ENCODE results near the gene TXNDC8.

Gene TXNDC8

DNA sequence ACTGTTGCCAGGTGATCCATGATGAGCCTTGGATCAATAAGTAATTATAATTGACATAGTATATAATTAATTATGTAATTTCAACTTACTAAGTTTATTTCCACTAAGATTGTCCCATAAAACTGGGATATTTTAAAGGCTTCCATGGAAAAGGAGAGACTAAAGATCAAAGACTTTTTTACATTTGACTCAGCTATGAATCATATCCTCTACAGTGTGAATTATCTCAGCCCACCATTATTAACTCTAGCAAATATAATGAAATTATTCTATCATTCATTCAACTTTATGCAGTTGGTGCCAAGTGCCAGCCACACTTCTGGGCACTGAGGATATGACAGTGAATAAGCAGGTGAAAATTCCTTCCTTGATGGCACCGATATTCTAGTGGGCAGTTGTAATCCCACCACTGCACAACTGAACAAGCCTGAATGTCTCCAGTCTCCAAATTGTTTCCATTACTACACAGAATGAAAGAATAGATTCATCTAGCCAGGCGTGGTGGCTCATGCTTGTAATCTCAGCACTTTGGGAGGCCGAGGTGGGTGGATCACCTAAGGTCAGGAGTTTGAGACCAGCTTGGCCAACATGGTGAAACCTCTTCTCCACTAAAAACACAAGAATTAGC lies 59.5 kb downstream of the TXNDC8 start:
- DNase-seq (ENCODE audit: low read depth in 3 of 3) = no peak

DNA sequence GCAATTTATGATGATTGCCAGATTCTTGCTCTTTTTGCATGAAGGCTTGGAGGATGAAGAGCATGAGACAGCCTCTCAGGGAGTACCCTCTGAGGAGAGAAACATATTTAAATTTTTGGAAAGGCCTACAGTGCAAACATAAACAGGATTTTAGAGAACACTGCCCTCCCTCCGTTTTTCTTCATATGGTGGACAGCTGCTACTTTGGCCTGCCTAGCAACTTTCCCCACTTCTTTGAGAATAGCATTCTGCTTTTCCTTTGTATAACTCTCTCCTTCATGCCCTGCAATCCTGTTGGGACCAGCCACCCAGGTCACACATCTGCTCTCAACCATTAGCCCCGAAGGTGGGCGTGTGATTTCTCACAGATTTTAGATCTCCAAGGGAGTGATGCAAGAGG lies 60.9 kb downstream of the TXNDC8 start:
- DNase-seq (ENCODE audit: low read depth in 3 of 3) = no peak

DNA sequence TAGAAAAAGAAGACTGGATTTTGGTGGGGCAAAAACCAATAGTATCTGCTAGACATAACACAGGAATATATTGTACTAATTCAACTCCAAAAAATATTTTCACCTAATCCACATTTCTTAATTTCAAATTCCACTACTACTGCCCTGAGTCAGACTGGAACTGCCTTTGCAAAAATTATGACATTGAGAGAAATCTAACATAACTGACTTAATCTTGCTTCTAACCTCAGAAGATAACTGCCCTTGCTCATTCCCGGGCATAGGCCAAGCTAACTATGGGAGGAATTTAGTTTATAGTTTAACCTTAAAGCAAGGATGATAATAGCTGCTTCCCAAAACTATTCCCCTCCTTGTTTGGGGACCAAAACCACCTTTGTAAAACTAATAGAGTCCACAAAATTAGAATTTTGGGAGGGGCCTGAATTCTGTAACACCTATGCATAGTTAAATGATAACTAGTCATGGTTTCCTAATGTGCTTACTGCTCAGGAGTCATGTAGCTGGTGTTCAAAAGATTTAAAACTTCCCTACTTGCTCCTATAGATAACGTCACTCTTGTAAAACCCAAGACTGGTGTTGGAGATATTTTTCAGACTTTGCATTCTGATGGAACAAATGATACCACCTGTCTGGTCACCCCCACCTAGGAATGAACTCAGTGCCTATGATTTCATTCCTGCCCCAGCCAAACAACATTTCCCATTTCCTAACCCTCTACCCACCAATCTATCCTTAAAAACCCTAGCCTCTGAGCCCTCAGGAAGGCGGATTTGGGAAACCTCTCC lies 67.3 kb downstream of the TXNDC8 start:
- DNase-seq (ENCODE audit: low read depth in 3 of 3) = no peak

DNA sequence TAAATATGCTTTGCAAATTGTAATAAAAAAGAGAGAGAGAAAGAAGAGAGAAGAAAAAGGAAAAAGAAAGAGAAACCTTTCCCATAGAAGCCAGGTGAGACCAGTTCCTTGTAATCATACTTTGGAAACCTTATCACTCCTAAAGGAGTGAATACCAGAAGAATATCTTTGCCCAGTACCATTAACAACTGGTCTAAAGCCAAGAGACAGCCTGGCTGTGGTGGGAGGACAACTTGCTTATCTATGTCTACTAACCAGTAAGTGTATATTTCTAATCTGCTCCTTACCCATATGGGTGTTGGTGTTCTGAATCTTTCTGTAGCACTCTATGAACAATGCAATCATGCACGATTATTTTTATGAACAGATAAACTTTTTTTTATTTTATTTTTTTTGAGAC lies 70.9 kb downstream of the TXNDC8 start:
- no peak for DNase-seq (ENCODE audit: low read depth in 3 of 3)

DNA sequence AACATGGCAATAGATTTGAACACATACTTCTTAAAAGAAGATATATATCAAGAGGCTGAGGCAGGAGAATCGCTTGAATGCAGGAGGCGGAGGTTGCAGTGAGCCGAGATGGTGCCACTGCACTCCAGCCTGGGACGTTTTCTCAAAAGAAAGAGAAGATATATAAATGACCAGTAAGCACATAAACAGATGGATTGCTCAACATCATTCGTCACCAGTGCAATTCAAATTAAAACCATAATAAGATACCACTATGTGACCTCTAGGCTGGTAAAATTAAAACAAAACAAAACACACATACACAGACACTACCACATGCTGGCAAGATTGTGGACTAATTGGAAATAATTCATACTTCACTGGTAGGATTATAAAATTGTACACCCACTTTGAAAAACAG lies 76.0 kb downstream of the TXNDC8 start:
- no peak for DNase-seq (ENCODE audit: low read depth in 3 of 3)

DNA sequence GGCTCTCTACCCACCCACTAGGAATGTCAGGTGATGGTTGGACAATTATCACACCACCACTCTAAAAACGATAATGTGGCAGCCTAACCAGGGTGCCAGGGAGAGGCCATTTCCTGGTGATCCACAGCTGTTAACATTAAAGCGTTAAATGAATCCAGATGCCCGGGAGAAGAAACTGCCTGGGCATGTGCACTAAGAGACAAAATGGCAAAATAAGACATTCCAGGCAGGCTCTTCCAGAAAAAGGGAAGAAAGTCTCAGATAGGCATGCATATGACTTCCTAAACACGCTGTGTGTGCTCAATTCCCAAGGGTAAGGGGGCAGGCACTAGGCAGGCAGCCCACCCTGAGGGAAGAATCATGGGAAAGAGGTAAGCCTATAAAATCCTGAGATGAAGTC lies 76.8 kb downstream of the TXNDC8 start:
- DNase-seq (ENCODE audit: low read depth in 3 of 3) = no peak

DNA sequence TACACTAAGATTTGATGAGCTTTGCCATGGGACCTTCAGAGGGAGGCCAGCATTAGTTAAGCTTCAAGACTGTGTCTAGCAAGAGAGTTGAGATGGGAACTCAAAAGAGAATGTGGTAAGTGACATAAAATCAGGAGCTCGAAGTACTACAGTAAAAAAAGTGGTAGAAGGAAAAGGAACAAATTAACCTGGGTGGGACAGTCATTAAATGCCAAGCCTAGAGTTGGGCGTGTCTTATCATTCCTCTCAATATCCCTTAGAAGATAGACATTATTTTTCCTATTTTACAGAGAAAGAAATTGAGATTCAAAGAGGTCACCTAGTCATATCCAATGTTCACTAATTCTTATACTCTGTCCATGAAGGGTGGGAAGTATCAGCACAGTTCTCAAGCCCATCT lies 78.1 kb downstream of the TXNDC8 start:
- no peak for DNase-seq (ENCODE audit: low read depth in 3 of 3)

DNA sequence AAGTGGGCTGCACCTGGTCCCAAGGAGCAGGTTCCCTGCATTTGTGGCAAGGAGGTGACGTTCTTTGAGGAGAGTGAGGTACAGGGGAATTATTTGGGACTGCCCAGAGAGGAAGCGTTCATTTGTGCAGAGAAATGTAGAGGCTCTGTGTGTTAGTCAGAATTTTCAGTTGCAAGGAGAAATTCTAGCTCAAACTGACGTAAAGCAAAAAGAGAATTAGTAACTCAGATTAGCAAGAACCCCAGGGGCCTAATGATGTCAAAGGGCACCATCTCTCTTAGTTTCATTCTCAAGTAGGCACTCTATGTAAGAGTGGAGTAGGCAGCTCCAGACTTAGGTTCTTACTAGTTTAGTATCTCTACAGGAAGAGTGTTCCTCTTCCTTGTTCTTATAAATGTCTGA lies 79.0 kb downstream of the TXNDC8 start:
- no peak for DNase-seq (ENCODE audit: low read depth in 3 of 3)

DNA sequence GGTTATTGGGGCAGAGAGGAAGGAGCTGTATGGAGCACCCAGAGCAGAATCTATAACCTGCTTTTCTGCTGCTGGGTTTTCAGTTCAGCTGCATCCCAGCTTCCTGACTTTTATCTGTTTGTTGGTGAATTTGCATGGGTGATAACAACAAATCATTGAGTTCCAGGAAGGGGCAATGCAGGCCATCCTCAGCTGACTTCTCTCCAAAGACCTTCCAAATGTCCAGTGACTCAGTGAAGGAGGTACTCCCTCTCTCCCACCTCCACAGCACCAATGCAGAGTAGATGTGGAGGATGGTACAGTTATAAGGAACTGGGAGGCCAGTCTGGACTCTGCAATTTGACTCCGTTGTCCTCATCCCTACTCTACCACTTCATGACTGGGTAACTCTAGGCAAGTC lies 79.7 kb downstream of the TXNDC8 start:
- DNase-seq (ENCODE audit: low read depth in 3 of 3) = no peak

DNA sequence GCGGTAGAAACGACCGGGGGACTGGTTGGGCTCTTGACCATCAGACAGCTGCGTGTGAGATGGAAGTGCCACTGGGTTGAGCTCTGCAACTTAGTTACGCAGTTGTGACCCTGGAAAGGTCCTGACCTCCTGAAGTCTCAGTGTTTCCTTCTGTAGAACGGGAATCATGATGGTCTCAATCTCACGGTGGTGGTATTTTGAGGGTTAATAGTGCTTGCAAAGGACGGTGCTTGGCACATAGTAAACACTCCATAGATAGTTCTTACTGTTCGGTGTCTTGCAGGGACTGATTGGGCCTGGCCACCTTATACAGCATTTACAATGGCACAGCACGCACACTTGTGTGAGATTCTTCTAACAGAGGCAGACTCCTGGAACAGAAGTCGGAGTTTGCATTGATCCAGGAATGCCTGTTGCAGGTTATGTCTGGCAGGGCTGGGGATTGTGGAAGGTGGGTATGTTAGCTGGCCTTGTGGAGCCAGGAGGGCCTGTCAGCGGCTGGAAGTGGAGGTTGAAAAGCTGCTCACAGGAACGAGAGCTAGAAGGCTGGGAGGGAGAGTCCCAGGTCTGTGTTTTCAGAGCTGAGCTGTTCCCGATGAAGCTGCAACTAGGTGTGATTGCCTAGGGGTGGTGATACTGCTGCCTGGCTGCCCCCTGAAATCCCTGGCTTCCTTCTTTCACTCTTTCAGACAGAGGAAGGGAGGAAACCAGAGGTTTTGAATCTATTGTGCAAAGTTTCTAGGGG lies 80.4 kb downstream of the TXNDC8 start:
- peak in 1 of 3 experiments; percentile 6 for DNase-seq (ENCODE audit: low read depth in 3 of 3)

DNA sequence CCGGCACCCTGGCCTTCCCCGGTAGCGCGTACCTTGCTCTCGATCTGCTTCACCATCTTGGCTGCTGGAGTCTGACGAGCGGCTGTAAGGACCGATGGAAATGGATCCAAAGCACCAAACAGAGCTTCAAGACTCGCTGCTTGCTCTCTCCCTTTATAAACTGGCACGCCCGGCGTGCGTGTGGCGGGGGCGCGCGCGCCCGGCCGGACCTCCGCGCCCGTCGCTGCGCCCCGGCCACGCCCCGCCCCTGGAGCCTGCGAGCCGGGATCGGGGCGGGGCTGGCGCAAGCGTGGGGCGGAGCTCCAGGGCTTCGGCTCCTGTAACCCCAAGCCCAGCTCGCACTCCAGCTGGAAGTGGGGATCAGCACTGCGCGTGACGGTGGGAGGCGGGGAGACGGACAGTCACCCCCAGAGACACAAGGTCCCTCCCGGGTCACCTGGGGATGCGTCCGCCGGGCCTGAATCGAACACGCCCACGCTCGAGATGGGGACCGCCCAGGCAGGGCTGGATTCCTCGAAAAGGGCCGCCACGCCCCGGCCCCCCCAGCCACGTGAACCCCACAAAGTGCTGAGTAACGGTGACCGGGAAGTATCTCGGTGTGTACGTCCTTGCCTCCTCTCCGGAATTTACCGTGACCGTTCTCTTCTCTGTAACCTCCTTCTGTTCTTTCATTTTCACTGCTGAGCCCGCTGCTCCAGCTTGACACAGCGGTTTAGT lies 81.1 kb downstream of the TXNDC8 start, which contains the start of gene TXN:
Gene TXN (minus strand): TSS at position 128 of the 717 bp plus-strand sequence. CDS start 72 bp downstream, at position 56.
- DNase-seq (ENCODE audit: low read depth in 3 of 3) = peak; percentile 76 to 90 (median 78)

DNA sequence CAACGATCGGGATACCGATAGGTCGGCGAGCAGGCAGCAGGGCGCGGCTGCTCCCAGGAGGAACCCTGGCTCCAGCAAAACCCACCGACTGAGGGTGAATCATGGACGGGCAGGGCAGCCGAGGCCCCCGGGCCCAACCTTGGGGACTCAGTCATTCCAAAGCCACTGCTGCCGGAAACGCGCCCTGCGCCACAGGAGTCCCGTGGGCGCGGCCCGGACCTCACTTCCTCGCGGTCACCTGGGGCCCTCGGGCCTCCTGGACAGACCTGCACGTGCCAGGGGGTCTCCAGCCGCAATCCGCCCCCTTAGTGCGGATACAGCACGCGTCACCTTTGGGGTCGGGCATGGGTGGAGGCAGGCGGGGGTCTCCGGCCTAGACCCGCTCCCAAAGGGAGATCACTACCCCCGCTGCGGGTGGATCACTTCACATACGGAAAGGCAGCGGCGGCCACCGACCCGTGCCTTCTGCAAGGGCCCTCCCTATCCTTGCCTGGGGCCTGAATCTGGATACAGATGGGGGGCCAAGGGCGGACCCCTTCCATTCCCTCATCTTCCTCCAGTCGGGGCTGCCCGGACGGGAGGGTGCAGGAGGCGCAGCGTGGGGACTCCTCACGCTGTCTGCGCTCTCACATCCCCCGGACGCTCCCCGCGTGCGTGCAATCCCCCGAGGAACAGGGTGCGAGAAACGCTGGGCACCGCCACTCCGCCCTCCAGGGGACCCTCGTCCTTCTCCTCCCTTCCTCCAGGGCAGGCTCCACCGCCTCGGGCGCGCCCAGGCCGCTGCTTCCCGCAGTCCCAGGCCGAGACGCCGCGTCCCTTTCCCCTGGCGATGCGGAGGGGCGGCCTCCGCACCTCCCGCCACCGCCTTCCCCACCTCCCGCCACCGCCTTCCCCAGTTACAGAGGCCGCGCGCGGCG lies 81.9 kb downstream of the TXNDC8 start:
- peak in 2 of 3 experiments; percentile 16 to 64 for DNase-seq (ENCODE audit: low read depth in 3 of 3)

DNA sequence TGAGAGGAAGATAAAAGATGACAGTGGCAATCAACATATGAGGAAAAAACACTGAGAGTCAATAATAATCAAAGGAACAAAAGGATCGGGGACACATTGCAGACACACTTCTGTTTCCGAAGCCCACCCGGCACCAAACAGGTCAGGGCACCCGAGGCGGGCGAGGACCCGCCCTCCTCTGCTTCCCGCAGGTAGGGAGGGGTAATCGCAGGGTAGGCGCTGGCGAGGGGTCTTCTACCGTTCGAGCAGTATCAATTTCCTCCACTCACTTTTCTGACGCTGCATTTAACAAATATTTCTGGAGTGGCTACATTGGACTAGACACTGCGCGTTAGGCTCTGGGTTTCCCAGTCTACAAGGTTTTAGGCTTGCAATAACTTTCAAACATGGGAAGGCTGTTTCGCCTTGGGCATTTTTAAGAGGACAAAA lies 82.6 kb downstream of the TXNDC8 start:
- no peak for DNase-seq (ENCODE audit: low read depth in 3 of 3)

DNA sequence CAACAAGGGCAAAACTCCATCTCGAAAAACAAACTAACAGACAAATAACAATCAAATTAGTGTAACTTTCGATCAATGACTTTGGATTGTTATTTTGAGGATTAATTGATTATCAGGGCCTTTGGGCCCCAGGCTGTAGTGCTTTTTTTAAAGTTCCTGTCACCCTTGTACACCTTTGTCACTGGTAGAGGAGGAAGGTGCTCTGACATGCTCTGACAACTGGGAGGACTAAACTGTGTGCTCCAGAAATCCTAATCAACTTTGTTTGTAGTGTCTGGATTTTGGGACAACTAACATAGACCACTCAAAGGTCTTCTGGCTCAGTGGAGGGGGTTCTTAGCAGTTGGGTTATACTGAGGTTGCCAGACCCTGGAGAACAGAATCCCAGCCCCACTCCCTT lies 83.2 kb downstream of the TXNDC8 start:
- no peak for DNase-seq (ENCODE audit: low read depth in 3 of 3)
